Loucy (cell line): ENCODE measurements around the gene CRYL1.

Experiments used
- H2AFZ ChIP-seq: fragments of 200-600 bp; sonication (generic); 2 replicates; pipeline ENCODE4 v1.6.0; 2016; ENCODE audit warnings: antibody characterized with exemption, mild to moderate bottlenecking, low read length, moderate library complexity
- H3F3A ChIP-seq: fragments of 200-600 bp; 2 replicates; pipeline ENCODE4 v1.6.0; 2016; ENCODE audit warnings: antibody characterized with exemption, low read depth, mild to moderate bottlenecking
- H3K27me3 ChIP-seq: fragments of 200-600 bp; sonication (generic); 2 replicates; pipeline ENCODE4 v1.6.1; 2014; ENCODE audit warnings: low read length, mild to moderate bottlenecking; ENCODE audit not compliant: insufficient read depth, poor library complexity, severe bottlenecking
- H3K36me3 ChIP-seq: fragments of 200-600 bp; sonication (generic); 2 replicates; pipeline ENCODE4 v1.6.1; 2016; ENCODE audit warnings: low read length; ENCODE audit not compliant: insufficient read depth
- H3K4me1 ChIP-seq: fragments of 200-600 bp; sonication (generic); 2 replicates; pipeline ENCODE4 v1.5.1; 2014; ENCODE audit warnings: low read length, mild to moderate bottlenecking; ENCODE audit not compliant: insufficient read depth, poor library complexity, severe bottlenecking
- H3K4me2 ChIP-seq: fragments of 200-600 bp; sonication (generic); 2 replicates; pipeline ENCODE4 v1.6.0; 2014; ENCODE audit warnings: antibody characterized with exemption, low read length, low read depth, mild to moderate bottlenecking; ENCODE audit not compliant: poor library complexity, severe bottlenecking
- H3K4me3 ChIP-seq: fragments of 200-600 bp; sonication (generic); 2 replicates; pipeline ENCODE4 v1.5.1; 2014; ENCODE audit warnings: low read length, mild to moderate bottlenecking, mixed read lengths; ENCODE audit not compliant: poor library complexity, severe bottlenecking
- H3K79me2 ChIP-seq: fragments of 200-600 bp; sonication (generic); 2 replicates; pipeline ENCODE4 v1.6.1; 2014; ENCODE audit warnings: low read length; ENCODE audit not compliant: insufficient read depth
- H3K9ac ChIP-seq: fragments of 200-600 bp; sonication (generic); 2 replicates; pipeline ENCODE4 v1.6.0; 2014; ENCODE audit warnings: mild to moderate bottlenecking, low read depth, low read length, moderate library complexity; ENCODE audit not compliant: poor library complexity, severe bottlenecking
- H3K9me2 ChIP-seq: fragments of 200-600 bp; sonication (generic); replicated peaks from 2 replicates; pipeline ENCODE4 v1.6.1; 2016; ENCODE audit warnings: low read depth, low read length, mixed read lengths
- H3K9me3 ChIP-seq: fragments of 200-600 bp; sonication (generic); 2 replicates; pipeline ENCODE4 v1.6.1; 2014; ENCODE audit warnings: mild to moderate bottlenecking, antibody characterized with exemption, low read length, low read depth; ENCODE audit not compliant: insufficient read depth
- H4K20me1 ChIP-seq: fragments of 200-600 bp; sonication (generic); 2 replicates; pipeline ENCODE4 v1.6.0; 2014; ENCODE audit warnings: antibody characterized with exemption, low read length, mild to moderate bottlenecking; ENCODE audit not compliant: insufficient read depth, poor library complexity, severe bottlenecking
- EZH2phosphoT487 ChIP-seq: fragments of 200-600 bp; IDR thresholded peaks from 2 replicates; pipeline ENCODE4 v1.6.1; 2018; ENCODE audit warnings: antibody characterized with exemption, mild to moderate bottlenecking, moderate library complexity, borderline replicate concordance
- TF ChIP-seq, protein P1 (sequence below): fragments of 200-600 bp; sonication (generic); conservative IDR thresholded peaks from 2 replicates; pipeline ENCODE4 v1.5.1; 2014; ENCODE audit warnings: mild to moderate bottlenecking, antibody characterized with exemption, low read length

Gene CRYL1

DNA sequence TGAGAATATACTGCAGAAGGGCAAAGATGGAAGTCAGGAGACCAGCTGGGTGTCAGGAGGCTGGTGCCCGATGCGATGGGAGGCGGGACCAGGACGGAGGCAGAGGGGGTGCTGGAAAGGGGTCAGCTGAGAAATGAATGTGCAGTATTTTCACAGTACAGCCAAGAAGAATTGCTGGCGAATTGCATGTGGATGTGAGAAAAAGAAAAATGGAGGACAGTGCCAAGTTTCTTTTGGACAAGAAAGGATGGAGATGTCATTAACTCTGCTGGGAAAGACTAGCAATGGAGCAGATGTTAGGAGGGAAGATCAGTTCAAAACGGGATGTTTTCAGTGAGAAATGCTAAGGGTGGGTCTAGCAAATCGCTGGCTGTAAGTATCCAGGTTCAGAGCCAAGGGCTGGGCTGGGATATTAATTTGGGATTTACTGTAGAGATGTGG is 7.0 kb downstream of the CRYL1 start:
- Histone ChIP-seq H3K27me3 (no peaks in the 10 kb centered on the region), H3F3A (no peaks in the 10 kb centered on the region), H3K79me2 (no peaks in the 10 kb centered on the region), H3K36me3 (no peaks in the 10 kb centered on the region), H3K9me2 (no peaks in the 10 kb centered on the region), H3K4me3 (no peak overlapping the region), H3K4me1 (peaks cover 7% of the 10 kb centered on the region), H4K20me1 (no peaks in the 10 kb centered on the region), H3K4me2 (no peak overlapping the region), H3K9ac (no peak overlapping the region), H2AFZ (no peak overlapping the region), H3K9me3 (no peaks in the 10 kb centered on the region)
- no peak for TF ChIP-seq EZH2phosphoT487
- TF ChIP-seq, protein P1, sequence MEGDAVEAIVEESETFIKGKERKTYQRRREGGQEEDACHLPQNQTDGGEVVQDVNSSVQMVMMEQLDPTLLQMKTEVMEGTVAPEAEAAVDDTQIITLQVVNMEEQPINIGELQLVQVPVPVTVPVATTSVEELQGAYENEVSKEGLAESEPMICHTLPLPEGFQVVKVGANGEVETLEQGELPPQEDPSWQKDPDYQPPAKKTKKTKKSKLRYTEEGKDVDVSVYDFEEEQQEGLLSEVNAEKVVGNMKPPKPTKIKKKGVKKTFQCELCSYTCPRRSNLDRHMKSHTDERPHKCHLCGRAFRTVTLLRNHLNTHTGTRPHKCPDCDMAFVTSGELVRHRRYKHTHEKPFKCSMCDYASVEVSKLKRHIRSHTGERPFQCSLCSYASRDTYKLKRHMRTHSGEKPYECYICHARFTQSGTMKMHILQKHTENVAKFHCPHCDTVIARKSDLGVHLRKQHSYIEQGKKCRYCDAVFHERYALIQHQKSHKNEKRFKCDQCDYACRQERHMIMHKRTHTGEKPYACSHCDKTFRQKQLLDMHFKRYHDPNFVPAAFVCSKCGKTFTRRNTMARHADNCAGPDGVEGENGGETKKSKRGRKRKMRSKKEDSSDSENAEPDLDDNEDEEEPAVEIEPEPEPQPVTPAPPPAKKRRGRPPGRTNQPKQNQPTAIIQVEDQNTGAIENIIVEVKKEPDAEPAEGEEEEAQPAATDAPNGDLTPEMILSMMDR, result no peak

DNA sequence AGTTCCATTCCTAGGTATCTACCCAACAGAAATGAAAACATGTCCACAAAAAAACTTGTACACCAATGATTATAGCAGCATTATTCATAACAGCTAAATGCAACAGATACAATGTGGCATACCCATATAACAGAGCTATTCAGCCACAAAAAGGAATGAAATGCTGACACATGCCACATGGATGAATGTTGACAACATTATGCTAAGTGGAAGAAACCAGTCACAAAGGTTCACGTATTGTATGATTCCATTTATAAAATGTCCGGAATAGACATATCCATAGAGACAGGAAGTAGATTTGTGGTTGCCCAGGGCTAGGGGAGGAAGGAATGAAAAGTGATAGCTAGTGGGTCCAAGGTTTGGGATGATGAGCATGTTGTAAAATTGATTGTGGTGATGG is 10.8 kb downstream of the CRYL1 start:
- Histone ChIP-seq H2AFZ (no peak overlapping the region), H3F3A (no peaks in the 10 kb centered on the region), H3K9me3 (no peaks in the 10 kb centered on the region), H3K36me3 (no peaks in the 10 kb centered on the region), H3K79me2 (no peaks in the 10 kb centered on the region), H4K20me1 (no peaks in the 10 kb centered on the region), H3K4me1 (peaks cover 14% of the 10 kb centered on the region), H3K9ac (no peak overlapping the region), H3K9me2 (no peaks in the 10 kb centered on the region), H3K4me3 (no peak overlapping the region), H3K4me2 (no peak overlapping the region), H3K27me3 (no peaks in the 10 kb centered on the region)
- TF ChIP-seq, protein P1, result no peak
- TF ChIP-seq EZH2phosphoT487, result no peak

DNA sequence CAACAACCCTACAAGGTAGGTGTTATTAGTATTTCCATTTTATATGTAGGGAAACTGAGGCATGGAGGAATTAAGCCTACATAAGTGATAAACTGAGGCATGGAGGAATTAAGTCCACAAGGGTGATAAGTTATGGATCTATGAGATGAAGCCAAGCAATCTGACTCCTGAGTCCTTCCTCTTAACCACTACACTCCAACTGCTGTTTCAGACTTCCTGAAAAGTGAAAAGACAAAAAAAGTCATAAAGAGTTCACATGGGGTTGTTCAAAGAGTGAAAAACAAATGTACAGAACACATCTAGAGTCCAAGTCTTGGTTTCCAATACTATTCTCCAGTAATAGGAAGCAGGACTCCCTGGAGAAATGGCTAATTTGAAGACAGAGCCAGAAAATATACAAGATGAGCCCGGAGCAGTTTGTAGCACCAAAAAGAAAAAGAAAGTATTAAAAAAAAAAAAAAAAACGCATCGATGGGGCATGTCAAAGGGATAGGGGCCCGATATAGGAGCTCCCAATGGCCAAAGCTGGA is 12.1 kb downstream of the CRYL1 start:
- Histone ChIP-seq H3K9me2 (no peaks in the 10 kb centered on the region), H3F3A (no peaks in the 10 kb centered on the region), H2AFZ (peak overlapping the region; percentile 55; the same call in 1 of the 2 replicates), H3K4me2 (peak overlapping the region; percentile 60), H3K27me3 (no peaks in the 10 kb centered on the region), H4K20me1 (no peaks in the 10 kb centered on the region), H3K4me1 (peaks cover 14% of the 10 kb centered on the region), H3K9ac (no peak overlapping the region), H3K4me3 (no peak overlapping the region), H3K9me3 (no peaks in the 10 kb centered on the region), H3K36me3 (no peaks in the 10 kb centered on the region), H3K79me2 (no peaks in the 10 kb centered on the region)
- TF ChIP-seq, protein P1, result no peak
- TF ChIP-seq EZH2phosphoT487, result no peak
